HG03045 (cell line): ENCODE measurements around the gene PRPSAP1.
"Not testable (repeated sequence)": the region's sequence is repeated elsewhere in the genome, so short reads cannot be mapped to it uniquely, and the experiment has no call there.

Experiments
- ATAC-seq: cut with Tn5 transposase; IDR thresholded peaks from one replicate; pipeline ENCODE4 v1.9.1; 2021; ENCODE audit warnings: mild to moderate bottlenecking, moderate library complexity; ENCODE audit not compliant: unreplicated experiment

Gene PRPSAP1

DNA sequence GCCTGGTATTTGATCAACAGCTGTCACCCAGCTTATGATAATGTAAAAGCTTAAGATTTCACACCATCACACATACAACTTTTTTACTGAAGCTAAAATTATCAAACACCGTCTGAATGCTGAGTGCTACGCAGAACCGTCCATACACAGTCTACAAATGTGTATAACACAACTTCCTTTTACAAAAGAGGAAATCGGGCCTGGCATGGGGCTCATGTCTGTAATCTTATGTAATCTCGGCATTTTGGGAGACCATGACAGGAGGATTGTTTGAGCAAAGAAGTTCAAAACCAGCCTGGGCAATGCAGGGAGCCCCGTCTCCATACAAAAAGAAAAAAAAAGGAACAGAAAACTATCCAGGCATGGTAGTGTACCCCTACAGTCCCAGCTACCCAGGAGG is 26.0 kb downstream of the PRPSAP1 start:
- no peak for ATAC-seq

DNA sequence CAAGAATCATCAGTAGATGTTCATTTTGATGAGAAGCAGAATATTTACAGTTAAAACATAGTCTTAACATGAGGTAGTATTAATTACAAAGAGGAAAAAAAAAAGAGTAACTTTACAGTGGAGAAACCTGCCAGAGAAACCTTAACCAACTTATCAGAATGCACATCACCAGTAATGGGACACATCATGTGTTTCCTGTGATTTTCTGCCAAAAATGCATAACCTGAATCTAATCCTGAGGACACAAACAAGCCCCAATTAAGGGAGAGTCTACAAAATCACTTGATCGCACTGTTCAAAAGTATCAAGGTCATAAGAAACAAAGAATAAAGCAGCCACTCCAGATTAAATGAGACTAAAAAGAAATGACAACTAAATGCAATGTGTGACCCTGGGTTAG is 27.4 kb downstream of the PRPSAP1 start:
- ATAC-seq: no peak

DNA sequence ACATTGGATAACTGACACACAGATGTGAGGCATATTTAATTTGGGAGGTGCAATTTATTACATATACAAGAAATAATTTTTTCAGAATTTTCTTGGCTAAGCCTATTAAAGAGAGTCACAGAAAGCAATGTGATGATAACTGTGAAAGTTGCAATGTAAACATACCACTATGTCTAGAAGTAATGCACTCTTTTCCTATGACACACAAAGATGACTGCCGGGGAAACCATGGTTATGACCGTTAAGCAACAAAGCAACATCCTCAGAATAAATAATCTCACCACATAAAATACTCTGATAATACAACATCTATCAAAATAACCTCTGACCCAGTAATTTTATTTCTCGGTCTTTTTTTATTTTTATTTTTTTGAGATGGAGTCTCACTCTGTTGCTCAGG is 35.1 kb downstream of the PRPSAP1 start:
- no peak for ATAC-seq

DNA sequence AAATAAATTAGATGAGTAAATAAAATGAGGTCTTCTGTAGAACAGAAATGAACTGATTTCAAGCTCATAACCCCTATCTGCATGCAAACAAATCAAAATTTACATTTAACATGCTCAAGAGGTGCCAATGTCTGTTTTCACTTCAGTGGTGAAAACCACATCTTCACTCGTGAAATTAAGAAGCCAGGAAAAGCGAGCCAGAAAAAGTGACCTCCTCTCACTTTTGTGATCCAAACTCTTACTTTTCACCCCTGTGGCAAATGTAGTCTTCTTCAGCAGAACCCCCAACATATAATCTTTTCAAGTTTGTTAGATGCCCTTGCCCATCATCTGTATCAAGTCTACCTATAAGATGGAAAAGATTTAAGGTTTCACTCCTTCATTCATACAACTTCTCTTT is 36.2 kb downstream of the PRPSAP1 start:
- ATAC-seq: no peak

DNA sequence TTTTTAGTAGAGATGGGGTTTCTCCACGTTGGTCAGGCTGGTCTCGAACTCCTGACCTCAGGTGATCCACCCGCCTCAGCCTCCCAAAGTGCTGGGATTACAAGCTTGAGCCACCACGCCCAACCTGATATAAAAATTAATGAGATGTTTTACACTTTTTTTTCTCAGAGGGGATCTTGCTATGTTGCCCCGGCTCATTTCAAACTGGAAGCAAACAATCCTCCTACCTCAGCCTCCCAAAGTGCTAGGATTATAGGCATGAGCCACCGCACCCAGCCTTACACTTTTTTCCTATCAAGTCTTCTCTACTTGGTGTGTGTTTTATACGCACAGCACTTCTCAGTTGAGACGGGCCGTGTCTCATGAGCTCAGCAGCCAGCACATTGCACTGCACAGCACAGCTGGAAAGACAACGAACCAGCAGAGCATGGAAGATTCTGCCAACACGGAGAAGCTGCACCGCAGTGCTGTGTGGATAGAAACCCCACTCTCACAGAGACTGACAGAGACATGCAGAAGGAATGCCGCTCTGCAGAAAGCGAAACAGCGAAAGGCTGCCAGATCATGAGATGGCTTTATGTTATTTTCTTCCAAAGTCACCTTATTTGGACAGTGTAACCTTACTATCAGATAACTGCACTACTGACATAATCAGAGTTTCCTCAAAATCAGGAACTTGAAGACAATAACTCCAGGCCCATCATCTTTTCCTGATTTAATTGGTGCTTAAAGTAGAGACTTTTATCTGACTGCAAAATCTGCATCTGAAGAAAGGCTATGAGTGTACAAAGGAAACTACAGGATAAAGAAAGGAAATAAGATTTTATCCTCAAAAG is 39.1 kb downstream of the PRPSAP1 start:
- no peak for ATAC-seq

DNA sequence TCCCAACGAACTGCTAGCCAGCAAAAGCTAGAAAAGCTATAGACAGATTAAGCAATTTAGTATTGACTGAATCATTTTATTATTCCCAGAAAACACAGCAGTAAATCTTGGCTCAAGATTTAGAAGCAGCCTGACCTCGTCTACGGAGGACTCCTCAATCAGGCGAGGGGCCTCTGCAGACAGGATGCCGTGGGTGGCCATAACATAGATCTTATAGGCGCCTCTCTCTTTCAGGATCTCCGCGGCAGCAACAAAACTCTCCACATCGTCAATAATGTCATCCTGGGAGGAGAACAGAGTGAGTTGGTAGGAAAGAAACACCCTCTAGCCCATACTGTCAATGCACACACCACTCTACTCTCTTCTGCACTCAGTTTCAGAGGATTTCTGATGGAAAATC is 41.0 kb downstream of the PRPSAP1 start:
- ATAC-seq: no peak

DNA sequence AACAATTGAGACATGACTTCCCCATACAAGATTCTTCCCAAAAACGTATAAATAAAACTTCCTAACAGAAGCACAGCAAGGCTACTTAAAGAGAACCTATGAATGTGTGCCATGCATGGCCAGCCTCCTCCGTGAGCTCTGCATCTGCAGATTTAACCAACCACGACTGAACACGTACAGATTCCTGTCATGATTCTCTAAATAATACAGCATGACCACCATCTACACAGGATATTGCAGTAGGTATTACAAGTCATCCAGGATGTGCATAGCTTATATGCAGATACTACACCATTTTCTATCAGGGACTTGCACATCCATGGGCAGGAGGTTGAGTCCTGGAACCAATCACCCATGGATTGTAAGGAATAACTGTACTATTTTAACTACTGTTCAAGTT is 44.3 kb downstream of the PRPSAP1 start:
- no peak for ATAC-seq

DNA sequence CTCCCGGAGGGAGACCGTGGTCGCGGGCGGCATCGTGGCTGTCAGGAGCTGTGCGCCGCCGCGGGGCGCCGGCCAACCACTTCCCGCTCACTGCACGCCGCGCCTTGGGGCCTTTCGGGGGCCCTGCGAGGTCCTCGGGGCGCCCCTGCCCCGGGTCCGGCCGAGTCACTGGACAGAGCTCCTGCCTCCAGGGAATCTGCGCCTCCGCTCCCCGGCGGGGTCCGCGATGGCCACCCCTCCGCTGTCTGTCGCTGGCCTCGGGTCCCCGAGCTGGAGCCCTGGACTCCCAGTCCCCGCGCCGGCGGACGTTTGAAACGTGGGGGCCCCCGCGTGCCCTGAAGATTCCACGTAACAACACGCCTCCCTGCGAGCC is 45.8 kb downstream of the PRPSAP1 start, which contains the start of gene QRICH2:
QRICH2 (minus strand) TSS at position 311 of the 373 bp plus-strand sequence; CDS start at position 33, 278 bp downstream.
- no peak for ATAC-seq

DNA sequence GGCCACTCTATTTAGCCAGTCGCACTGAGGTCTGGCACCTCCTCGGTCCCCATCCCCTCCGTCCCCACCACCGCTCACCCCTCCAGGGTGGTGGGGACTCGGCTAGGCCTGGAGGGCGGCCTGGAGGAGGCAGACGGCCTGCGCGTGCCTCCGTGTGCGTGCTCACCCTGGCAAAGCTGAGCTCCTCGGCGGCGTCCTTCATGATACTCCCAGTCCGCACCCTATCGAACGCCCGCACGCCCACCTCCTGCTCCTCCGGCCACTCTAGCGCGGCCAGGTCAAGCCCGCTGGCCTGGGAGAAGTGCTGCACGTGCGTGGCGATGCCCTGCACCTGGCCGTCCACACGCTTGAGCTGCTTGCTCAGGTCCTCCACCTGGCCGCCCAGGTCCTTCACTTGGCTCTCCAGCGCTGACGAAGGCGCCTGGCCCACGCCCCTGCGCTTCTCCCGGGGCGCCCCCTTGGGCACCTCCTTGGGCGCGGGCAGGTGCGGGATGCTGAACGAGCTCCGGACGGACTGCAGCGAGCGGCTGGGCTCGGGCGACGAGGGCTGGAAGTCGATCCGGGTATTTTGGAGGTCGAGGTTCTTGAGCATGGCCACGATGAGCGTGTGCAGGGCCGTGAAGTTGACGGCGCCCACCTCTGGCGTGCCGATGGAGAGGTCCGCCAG is 46.3 kb downstream of the PRPSAP1 start:
- ATAC-seq: no peak

DNA sequence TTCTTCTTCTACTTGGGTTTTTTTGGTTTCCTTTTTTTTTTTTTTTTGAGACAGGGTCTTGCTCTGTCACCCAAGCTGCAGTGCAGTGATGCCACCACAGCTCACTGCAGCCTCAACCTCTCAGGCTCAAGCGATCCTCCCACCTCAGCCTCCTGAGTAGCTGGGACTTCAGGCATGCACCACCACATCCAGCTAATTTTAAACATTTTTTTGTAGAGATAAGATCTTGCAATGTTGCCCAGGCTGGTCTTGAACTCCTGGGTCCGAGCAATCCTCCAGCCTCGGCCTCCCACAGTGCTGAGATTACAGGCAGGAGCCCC is 48.6 kb downstream of the PRPSAP1 start:
- ATAC-seq: not testable (repeated sequence)

DNA sequence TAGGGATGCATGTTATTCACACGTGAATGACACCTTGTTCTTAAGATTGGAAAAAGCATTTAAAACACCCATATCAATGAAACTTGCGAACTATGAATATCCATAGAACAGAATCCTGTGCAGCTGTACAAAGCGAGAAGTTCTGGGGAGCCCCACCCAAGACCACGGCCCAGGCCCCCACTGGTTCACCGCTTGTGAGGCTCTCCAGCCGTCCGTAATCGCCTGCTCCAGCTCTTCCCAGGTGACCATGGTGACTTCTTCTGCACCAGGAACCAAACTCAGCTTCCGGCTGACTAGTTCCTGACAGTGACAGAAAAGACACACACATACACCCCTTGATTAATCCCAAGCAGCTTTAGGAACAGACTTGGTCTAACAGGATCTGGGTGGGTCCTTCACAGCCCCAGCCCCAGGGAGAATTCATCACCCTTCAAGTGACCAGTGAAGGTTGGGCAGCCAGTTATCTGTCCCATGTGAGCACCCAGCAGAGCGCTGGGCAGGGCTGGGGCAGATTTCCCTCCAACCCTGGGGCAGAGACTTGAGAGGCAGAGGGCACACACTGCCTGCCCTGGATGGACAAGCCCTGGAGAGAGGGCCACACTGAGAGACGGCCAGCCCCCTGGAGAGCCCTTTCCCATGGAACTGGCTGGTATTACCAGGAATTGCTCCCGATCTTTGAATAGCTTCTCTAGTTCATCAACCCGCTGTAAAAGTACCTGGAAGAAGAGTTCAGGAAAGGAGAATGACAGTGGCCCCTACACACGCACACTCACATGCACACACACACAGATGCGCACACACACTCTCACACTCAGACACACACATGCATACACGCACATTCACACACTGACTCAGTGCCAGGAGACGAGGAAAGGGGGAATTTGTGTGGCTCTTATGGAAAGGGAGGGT is 49.2 kb downstream of the PRPSAP1 start:
- no peak for ATAC-seq

DNA sequence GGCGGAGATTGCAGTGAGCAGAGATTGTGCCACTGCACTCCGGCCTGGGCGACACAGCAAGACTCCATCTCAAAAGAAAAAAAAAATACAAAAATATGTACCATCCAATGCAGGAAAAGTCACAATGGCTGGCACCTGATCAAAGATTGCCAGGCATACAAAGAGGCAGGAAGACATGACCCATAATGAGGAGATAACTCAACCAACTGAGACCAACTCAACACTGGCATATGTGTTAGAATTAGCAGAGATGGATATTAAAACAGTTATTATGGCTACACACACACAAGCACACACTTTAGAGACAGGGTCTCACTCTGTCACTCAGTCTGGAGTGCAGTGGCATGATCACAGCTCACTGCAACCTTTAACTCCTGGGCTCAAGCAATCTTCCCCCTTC is 56.3 kb downstream of the PRPSAP1 start:
- ATAC-seq: no peak

DNA sequence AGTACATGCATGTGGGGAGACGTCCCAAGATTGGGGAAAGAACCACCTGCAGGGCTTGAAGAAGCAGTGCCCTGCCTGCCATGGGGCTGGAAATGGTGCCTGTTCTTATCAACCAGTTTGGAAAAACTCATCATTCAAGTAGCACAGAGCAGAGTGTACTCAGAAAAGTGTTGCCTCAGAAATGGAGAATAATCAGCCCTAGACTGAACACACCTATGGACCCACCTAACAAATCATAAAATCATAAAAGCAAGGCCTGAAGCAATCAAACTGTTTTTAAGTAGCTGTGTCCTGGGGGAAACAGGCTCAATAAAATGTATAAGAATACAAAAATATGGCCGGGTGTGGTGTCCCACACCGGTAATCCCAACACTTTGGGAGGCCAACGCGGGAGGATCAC is 56.8 kb downstream of the PRPSAP1 start:
- ATAC-seq: no peak

DNA sequence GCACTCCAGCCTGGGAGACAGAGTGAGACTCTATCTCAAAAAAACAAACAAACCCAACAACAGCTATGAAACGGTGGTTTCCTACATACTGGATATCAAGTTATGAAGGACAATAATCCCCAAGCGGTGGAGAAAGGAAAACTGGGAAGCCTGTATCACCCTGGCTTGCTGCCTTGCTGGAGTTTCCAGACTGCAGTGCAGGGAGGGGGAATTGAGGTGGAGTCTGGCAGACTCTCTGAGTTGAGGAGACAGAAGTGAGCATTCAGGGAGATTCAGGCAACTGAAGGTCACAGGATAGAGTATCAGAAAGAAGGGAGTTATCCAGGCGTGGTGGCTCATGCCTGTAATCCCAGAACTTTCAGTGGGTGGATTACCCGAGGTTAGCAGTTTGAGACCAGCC is 57.5 kb downstream of the PRPSAP1 start:
- ATAC-seq: no peak

DNA sequence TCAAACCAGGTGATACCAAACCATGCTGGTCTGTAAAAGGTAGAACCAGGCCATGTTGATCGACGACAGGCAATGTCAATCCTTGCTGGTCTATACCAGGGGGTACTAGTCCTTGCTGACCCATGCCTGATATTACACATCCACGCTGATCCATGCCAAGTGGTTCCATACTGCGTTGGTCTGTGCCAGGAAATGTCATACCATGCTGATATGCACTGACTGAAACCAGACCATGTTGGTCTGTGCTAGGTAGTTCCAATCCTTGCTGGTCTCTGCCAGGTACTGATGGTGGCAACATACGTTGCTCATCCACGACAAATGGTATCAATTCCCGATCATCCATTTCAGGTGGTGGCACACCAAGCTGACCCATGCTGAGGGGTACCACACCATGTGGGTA is 60.6 kb downstream of the PRPSAP1 start:
- ATAC-seq: no peak

DNA sequence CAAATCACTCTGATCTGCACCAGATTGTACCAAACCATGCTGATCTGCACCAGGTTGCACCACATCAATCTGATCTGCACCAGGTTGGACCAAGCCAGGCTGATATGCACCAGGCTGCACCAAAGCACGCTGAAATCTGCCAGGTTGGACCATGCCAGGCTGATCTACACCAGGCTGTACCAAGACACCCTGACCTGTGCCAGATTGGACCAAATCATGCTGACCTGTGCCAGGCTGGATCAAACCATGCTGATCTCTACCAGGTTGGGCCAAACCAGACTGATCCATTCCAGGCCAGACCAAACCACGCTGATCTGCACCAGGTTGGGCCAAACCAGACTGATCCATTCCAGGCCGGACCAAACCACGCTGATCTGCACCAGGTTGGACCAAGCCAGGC is 61.1 kb downstream of the PRPSAP1 start:
- no peak for ATAC-seq

DNA sequence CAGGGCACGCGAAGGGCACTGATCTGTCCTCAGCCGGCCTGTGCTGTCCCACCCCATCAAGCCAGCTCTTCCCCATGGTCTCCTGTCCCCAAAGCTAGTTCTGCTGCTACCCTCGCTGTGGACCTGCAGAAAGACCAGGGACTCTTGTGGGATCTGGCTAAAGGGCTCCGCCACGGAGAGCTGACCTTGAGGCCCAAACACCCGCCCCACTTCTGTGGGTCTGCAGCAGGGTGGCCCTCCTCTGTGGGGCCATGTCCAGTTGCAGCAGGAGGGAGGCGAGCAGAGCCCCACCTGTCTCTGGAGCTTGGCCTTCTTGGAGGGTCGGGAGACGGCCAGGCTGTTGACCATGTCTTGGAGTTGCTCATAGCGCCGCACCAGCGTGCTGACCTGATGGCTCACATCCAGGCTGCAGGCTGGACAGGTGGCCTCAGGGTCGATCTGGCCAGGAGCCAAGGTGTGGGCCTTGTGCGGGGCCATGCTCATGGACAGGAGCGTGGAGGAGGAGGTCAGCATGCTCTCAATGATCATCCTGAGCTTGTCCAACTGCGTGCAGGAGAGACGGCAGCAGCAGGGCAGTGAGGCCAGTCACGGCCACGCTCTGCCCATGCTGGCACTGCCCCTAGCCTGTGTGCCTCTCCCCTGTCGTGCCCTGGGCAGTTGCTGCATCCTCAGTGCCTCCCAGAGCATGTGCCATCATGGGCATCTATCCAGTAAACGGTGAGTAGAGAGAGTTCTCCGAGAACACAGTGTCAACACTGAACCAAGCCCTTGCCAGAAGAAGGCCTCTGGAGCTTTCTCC is 71.9 kb downstream of the PRPSAP1 start:
- no peak for ATAC-seq

DNA sequence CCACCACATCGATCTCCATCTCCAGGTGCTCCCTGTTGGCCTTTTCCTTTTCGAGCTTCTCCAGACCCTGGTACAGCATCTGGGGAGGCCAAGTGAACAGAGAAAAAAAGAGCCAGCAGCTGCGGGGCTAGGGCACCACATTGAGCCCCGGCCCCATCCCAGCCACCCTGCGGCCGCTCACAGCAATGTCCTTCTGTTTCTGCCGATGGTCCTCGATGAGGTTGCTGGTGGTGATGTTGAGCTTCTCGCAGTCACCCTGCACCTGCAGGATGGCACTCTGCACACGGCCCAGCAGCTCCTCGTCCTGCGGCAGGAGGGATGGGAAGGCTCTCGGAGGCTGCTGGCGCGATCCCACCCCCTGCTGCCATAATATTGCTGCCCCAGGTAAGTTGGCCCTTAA is 73.1 kb downstream of the PRPSAP1 start:
- no peak for ATAC-seq

DNA sequence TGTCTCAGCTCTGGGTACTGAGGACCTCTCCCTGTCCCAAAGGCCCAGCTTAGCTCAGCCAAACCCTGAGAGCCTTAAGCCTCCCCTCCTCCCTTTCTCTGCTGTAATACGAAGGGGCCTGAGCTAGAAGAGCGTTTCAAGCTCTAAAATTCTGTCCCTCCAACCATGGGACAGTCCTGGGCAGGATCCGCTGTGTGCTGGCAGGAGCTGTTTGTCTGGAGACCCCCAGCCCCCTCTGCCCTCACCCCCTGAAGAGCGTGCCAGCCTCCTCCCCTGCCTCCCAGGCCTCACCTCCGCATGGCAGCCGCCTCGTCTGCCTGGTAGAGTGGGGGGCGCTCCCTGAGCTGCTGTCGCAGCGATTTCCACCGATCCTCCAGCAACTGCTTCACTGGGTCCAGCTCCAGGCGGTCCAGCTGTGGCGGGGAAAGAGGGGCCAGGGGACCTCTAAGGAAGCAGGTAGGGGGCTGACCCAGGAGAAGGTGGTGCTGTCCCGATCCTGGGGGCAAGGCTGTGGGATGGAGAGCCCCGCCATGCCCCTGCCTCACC is 73.9 kb downstream of the PRPSAP1 start:
- no peak for ATAC-seq

DNA sequence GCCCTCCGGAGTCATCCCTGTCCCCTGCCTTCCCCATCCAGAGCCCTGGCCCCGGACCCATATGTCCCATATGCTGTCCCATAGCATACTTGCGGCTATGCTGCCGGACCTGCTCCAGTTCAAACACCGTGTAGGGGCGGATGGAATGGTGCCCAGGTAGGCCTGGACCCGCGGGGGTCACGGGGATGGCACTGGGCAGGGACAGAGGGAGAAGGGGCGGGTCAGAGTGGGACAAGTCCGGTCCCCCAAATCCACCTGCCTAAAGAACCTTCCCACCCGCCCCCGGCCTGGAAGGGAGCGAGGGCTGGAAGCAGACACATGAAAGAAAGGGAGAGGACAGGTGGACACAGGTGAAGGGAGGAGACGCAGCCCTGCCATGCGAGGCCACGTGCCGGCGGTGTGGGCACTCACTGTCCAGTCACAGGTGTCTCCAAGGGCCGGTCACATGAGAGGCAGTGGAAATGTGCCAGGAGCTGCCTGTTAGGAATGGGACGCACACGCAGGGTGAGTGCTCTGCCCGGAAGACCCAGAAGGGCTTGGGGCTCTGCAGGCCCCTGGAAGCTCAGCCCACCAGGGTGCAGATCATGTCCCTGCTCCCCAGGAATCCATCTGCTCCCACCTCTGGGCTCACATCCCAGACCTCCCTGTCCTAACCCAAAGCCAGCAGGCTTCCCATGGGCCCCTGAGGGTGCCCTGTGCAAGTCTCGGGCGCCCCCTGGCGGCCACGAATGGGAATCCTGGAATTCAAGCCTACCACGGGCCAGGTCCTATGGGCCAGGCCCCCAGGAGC is 74.6 kb downstream of the PRPSAP1 start:
- ATAC-seq: no peak
